ENCODE measurements around the gene PCSK5. TPM values are rescaled to one million over a fixed set of nuclear protein-coding genes. Genes with fewer than 3 reads are reported as not detected.

The PCSK5 gene
- total RNA-seq, 6 experiments from 2014 or later = 1.4 to 5.8 (median 3.5) TPM

DNA sequence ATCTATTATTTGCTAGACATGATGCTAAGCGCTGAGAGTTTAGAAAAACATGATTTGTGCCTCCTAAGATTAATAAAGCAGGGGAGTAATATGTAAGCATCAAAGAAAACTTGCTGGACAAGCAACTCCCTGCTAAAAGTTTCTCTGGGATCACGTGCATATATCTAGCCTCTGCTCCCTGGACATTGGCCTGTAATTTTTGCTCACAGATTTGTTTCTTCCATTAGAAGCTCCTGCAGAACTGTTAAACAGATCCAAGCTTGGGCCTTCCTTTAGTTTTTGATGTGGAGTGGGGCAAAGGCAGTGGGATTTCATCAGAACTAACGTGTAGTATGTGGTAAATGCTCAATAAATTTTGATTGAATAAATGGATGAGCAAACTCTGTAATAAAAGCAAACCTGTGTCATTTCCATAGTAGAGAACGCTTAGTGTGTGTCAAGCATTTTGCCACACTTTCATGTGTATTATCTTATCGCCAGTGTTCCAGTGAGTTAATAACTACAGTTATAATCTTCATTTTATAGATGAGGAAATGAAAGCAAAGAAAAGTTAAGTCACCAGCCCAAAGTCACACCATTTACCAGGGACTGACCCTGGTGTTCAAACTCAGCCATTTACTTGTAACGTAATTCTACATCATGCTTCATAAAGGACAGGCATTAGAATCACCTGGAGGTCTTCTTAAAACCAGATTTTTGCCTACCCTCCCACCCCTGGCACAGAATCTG, 100.3 kb downstream of the PCSK5 start:
- ATAC-seq = no peak
- no peak for DNase-seq
- no peak overlapping the region for H3K27ac ChIP-seq
- H3K4me3 ChIP-seq = no peak overlapping the region
- H3K27me3 ChIP-seq = no peaks in the 10 kb centered on the region
- no peaks in the 10 kb centered on the region for H3K4me1 ChIP-seq
- TF ChIP-seq POLR2A (IDR thresholded peaks at IDR 0.05) = no peak
- TF ChIP-seq, protein P1, sequence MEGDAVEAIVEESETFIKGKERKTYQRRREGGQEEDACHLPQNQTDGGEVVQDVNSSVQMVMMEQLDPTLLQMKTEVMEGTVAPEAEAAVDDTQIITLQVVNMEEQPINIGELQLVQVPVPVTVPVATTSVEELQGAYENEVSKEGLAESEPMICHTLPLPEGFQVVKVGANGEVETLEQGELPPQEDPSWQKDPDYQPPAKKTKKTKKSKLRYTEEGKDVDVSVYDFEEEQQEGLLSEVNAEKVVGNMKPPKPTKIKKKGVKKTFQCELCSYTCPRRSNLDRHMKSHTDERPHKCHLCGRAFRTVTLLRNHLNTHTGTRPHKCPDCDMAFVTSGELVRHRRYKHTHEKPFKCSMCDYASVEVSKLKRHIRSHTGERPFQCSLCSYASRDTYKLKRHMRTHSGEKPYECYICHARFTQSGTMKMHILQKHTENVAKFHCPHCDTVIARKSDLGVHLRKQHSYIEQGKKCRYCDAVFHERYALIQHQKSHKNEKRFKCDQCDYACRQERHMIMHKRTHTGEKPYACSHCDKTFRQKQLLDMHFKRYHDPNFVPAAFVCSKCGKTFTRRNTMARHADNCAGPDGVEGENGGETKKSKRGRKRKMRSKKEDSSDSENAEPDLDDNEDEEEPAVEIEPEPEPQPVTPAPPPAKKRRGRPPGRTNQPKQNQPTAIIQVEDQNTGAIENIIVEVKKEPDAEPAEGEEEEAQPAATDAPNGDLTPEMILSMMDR (IDR thresholded peaks at IDR 0.05) = no peak
- intact Hi-C loops (cut with DNase I) = no loop called here
- no peaks in the 10 kb centered on the region for H3K36me3 ChIP-seq
- no peaks in the 10 kb centered on the region for H3K9me3 ChIP-seq
- 70% methylated on average over 6 of the region's 6 CpGs for WGBS (ENCODE audit: insufficient coverage, low coverage, low lambda C conversion rate, missing lambda C conversion rate)

DNA sequence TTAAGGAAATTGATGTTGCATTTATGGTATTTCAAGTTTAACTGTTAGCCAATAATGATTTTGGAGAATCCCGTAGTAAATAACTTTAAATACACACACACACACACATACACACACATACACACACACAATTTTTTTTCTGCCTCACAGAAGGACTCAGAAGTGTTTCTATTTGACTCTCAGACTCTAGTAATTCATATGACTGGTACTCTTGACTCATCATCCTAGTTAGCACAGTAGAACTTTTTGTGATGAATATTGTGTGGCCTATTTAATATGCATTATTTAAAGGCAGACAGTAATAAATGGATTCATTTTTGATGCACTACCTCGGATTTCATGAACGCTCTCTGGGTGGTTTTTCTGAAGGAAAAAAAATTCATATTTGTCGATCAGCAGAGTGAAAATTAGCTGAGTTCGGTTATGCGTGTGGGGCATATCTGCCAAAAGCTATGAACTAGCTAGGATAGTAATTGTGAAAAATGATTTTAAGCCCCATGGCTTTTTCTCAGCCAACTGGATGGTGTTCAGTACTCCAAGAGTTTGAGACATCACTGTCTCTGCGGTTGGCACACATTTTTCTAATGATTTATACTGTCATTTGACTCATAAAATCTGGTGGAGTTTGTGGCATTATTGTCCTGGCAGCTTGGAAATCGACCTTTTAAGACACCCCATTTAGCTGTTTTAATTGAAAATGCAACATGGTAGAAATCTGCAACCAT, 102.2 kb downstream of the PCSK5 start:
- no peak overlapping the region for H3K27ac ChIP-seq
- no peak for DNase-seq
- 76% methylated on average over 8 of the region's 8 CpGs for WGBS (ENCODE audit: insufficient coverage, low coverage, low lambda C conversion rate, missing lambda C conversion rate)
- H3K4me3 ChIP-seq = no peak overlapping the region
- TF ChIP-seq, protein P1 (IDR thresholded peaks at IDR 0.05) = no peak
- no peak for TF ChIP-seq POLR2A (IDR thresholded peaks at IDR 0.05)
- no peak for ATAC-seq
- peaks cover 0 to 12% (median 0%) of the 10 kb centered on the region in 4 donors for H3K4me1 ChIP-seq
- intact Hi-C loops (cut with DNase I) = no loop called here
- H3K9me3 ChIP-seq = no peaks in the 10 kb centered on the region
- H3K27me3 ChIP-seq = no peaks in the 10 kb centered on the region
- no peaks in the 10 kb centered on the region for H3K36me3 ChIP-seq

DNA sequence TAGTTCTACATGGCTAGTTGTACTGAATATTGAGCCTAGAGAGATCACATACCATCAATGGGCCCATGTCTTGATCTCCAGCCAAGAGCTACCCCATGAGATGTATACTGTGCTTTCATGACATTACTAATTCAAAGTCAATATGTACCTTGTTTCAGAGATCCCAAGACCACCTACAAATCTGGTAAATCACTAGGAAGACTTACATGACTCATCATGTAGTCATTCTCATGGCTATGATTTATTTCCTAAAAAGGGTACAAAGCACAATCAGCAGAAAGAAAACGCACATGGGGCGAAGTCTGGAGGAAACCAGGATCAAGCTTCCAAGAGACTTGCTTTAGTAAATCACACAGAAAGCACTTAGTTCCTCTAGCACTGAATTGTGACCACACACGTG, 103.0 kb downstream of the PCSK5 start:
- H3K27ac ChIP-seq = no peak overlapping the region
- 87% methylated on average over 3 of the region's 3 CpGs for WGBS (ENCODE audit: insufficient coverage, low coverage, low lambda C conversion rate, missing lambda C conversion rate)
- DNase-seq = no peak
- H3K36me3 ChIP-seq = no peaks in the 10 kb centered on the region
- no peaks in the 10 kb centered on the region for H3K9me3 ChIP-seq
- TF ChIP-seq, protein P1 (IDR thresholded peaks at IDR 0.05) = no peak
- ATAC-seq = peak in 1 of 4 donors; percentile 31
- intact Hi-C loops (cut with DNase I) = no loop called here
- H3K4me3 ChIP-seq = no peak overlapping the region
- H3K4me1 ChIP-seq = peaks cover 0 to 12% (median 0%) of the 10 kb centered on the region in 4 donors
- H3K27me3 ChIP-seq = no peaks in the 10 kb centered on the region

DNA sequence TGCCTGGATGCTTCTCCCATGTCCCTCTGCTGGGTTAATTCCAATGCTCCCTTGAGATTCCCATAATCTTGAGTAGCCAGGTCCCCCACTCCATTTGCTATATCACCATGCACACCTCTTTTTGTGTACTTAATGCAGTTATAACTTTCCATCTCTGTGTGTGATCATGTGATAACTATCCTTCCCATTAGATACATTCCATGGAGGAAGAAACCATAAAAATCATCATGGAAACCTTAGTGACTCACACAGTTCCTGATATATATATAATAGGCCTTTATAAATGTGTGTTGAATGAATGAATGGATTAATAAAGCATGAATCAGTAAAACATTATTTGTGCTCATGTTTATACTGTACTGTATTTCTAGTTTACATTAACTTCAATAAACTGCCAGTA, 104.6 kb downstream of the PCSK5 start:
- Histone ChIP-seq H3K9me3 (no peaks in the 10 kb centered on the region), H3K36me3 (no peaks in the 10 kb centered on the region), H3K4me3 (no peak overlapping the region), H3K27me3 (no peaks in the 10 kb centered on the region), H3K4me1 (peaks cover 0 to 12% (median 0%) of the 10 kb centered on the region in 4 donors), H3K27ac (no peak overlapping the region)
- no peak for ATAC-seq
- no peak for DNase-seq
- intact Hi-C loops (cut with DNase I) = no loop called here
- no peak for TF ChIP-seq POLR2A (IDR thresholded peaks at IDR 0.05)
- TF ChIP-seq, protein P1 (IDR thresholded peaks at IDR 0.05) = no peak

Data from right lobe of liver (tissue), 6 donors.